Lower lobe of right lung (tissue), 2 donors: ENCODE data around the gene MYLK. TPM values are rescaled to one million over a fixed set of nuclear protein-coding genes. Genes with fewer than 3 reads are reported as not detected.

Experiments used
- ATAC-seq, 2 donors: fragments of 200-7000 bp; cut with Tn5 transposase; one replicate each; pipeline ENCODE4 v1.9.1; 2020 to 2022; ENCODE audit warnings: mild to moderate bottlenecking in 2 of 2, moderate library complexity in 2 of 2
- DNase-seq: peaks from one replicate; pipeline ENCODE4 v3.0.0-alpha.2; 2020
- H3K27ac ChIP-seq: fragments of 200-600 bp; one replicate; pipeline ENCODE4 v1.8.0; 2022
- H3K27me3 ChIP-seq: fragments of 200-600 bp; one replicate; pipeline ENCODE4 v1.8.0; 2022; ENCODE audit warnings: low read depth
- H3K36me3 ChIP-seq: fragments of 200-600 bp; one replicate; pipeline ENCODE4 v1.8.0; 2022; ENCODE audit warnings: mild to moderate bottlenecking
- H3K4me1 ChIP-seq: fragments of 200-600 bp; one replicate; pipeline ENCODE4 v1.8.0; 2022
- H3K4me3 ChIP-seq: fragments of 200-600 bp; one replicate; pipeline ENCODE4 v1.8.0; 2022; ENCODE audit warnings: mild to moderate bottlenecking
- H3K9me3 ChIP-seq: fragments of 200-600 bp; one replicate; pipeline ENCODE4 v1.8.0; 2022
- CTCF ChIP-seq: fragments of 200-600 bp; IDR thresholded peaks from one replicate; pipeline ENCODE4 v1.8.0; 2022; ENCODE audit warnings: antibody characterized with exemption, mild to moderate bottlenecking
- intact Hi-C: fragments of 100-400 bp; cut with DNase I; formaldehyde crosslinking; loops from one replicate; pipeline ENCODE4 v1.11.0; 2022
- total RNA-seq: library from RNA; stranded (reverse); fragmentation: NEBNext Ultra II Directional; extraction: Animal tissue kit (Norgen Biotek cat#: 25700); gene quantifications from one replicate; pipeline ENCODE4 v1.2.1, GENCODE V29; 2021
- donor health status: DM: no; HTN: yes; CAD: no; lungs with severe emphysema.

Gene MYLK
- total RNA-seq, 1 donor from 2014 or later: 156 TPM

DNA sequence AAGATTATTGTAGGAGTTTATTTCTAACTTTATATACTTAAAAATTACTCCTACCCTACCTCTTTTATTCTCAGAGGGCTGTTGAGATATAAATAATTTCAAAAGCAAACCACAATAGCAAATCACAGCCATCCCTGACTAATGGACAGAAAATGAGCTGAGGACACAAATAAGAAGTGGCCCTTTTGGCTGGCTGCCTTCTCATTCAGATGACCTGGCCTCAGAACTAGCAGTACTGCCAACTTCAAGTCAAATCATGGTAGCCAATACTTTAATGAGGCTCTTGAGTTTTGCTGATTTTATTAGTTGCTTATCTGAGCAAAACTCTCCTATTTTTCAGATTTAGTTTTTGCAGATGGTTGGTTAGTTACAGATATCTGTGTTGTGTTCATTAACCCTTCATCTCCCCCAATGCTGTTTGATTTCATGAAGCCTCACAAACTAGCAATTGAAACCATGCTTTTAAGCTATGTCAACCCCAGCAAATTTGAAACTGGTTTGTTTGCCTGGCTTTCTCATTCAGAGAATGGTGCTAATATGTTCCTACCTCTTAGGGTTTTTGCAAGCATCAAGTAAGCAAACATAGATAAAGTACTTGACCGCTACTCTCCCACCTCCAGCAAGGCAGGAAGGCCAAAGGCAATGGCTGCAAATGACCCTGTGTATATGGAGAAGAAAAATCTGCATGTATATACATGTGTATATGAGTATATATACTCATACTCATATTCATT is 225.8 kb downstream of the MYLK start:
- ATAC-seq (peak; percentile 53 to 67), DNase-seq (peak; percentile 63)
- Histone ChIP-seq H3K27ac (peak overlapping the region; percentile 68), H3K4me3 (no peak overlapping the region), H3K4me1 (peaks cover 97% of the 10 kb centered on the region), H3K27me3 (no peaks in the 10 kb centered on the region), H3K9me3 (no peaks in the 10 kb centered on the region), H3K36me3 (peaks cover 22% of the 10 kb centered on the region)
- TF ChIP-seq CTCF: no peak
- intact Hi-C loops: loop anchor here (10.0 kb wide), 1 partner anchor 47 kb away; no protein-coding TSS in a partner anchor

DNA sequence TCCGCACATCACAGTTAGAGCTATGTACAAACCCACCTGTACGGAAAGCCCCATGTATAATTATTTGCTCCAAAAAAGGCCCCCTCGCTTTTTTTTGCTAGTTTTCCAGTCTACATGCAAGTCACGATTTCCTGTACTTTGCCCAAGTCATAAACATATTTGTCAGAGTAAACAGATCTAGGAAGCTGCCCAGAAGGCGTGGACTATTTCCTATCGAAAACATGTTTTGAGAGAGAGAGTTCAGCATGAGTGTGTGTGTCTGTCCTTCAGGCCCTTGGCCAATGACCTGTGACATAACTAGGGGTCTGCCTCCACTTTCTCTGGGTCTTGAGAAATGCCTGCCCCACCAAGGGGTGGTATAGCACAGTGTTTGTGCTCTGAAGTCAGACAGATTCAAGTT is 226.6 kb downstream of the MYLK start:
- intact Hi-C loops: loop anchor here (10.0 kb wide), 1 partner anchor 47 kb away; no protein-coding TSS in a partner anchor
- no peaks in the 10 kb centered on the region for H3K9me3 ChIP-seq
- no peak for DNase-seq
- peaks cover 15% of the 10 kb centered on the region for H3K36me3 ChIP-seq
- H3K4me1 ChIP-seq: peaks cover 100% of the 10 kb centered on the region
- ATAC-seq: no peak
- no peak for TF ChIP-seq CTCF
- H3K27ac ChIP-seq: peak overlapping the region; percentile 68
- no peak overlapping the region for H3K4me3 ChIP-seq
- H3K27me3 ChIP-seq: no peaks in the 10 kb centered on the region

GRCh38 chr3:123657111-123657510 is 227.0 kb downstream of the MYLK start:
- Histone ChIP-seq H3K36me3 (peaks cover 14% of the 10 kb centered on the region), H3K9me3 (no peaks in the 10 kb centered on the region), H3K27me3 (no peaks in the 10 kb centered on the region), H3K4me3 (no peak overlapping the region), H3K27ac (peak overlapping the region; percentile 68), H3K4me1 (peaks cover 100% of the 10 kb centered on the region)
- ATAC-seq: no peak
- no peak for DNase-seq
- intact Hi-C loops: loop anchor here (10.0 kb wide), 1 partner anchor 48 kb away; no protein-coding TSS in a partner anchor
- no peak for TF ChIP-seq CTCF

GRCh38 chr3:123656691-123657090 is 227.4 kb downstream of the MYLK start:
- peaks cover 18% of the 10 kb centered on the region for H3K36me3 ChIP-seq
- H3K4me1 ChIP-seq: peaks cover 99% of the 10 kb centered on the region
- H3K27ac ChIP-seq: peak overlapping the region; percentile 68
- no peaks in the 10 kb centered on the region for H3K9me3 ChIP-seq
- TF ChIP-seq CTCF: peak; percentile 10
- intact Hi-C loops: loop anchor here (10.0 kb wide), 1 partner anchor 48 kb away; no protein-coding TSS in a partner anchor
- DNase-seq (no peak), ATAC-seq (no peak)
- no peaks in the 10 kb centered on the region for H3K27me3 ChIP-seq
- H3K4me3 ChIP-seq: no peak overlapping the region

GRCh38 chr3:123656274-123656673 is 227.9 kb downstream of the MYLK start:
- H3K4me1 ChIP-seq: peaks cover 95% of the 10 kb centered on the region
- no peaks in the 10 kb centered on the region for H3K9me3 ChIP-seq
- H3K27ac ChIP-seq: peak overlapping the region; percentile 68
- no peak overlapping the region for H3K4me3 ChIP-seq
- no peak for ATAC-seq
- intact Hi-C loops: loop anchor here (10.0 kb wide), 1 partner anchor 49 kb away; no protein-coding TSS in a partner anchor
- no peak for DNase-seq
- no peak for TF ChIP-seq CTCF
- H3K36me3 ChIP-seq: peaks cover 22% of the 10 kb centered on the region
- no peaks in the 10 kb centered on the region for H3K27me3 ChIP-seq
